Stimulated activated CD4-positive, alpha-beta T cell treated with anti-CD3 and anti-CD28 coated beads, TNF-alpha, amount 100 ng/mL, for 24 hours (primary cell): ENCODE results near the gene SLC25A21.
"Not testable (repeated sequence)": the region's sequence is repeated elsewhere in the genome, so short reads cannot be mapped to it uniquely, and the experiment has no call there.

ENCODE experiments used
- DNase-seq, 3 experiments: peaks; one replicate each; pipeline ENCODE4 v3.0.0-alpha.2; 2020; ENCODE audit warnings: low read depth in 3 of 3

Gene SLC25A21

GRCh38 chr14:36713960-36714703, 458.3 kb downstream of the SLC25A21 start:
- no peak for DNase-seq

GRCh38 chr14:36707570-36707969, 464.8 kb downstream of the SLC25A21 start:
- DNase-seq = no peak

- no peak for DNase-seq
Observed at GRCh38 chr14:36702474-36702873, 469.9 kb downstream of the SLC25A21 start.

- no peak for DNase-seq
Observed at GRCh38 chr14:36701132-36701531, 471.3 kb downstream of the SLC25A21 start.

DNA sequence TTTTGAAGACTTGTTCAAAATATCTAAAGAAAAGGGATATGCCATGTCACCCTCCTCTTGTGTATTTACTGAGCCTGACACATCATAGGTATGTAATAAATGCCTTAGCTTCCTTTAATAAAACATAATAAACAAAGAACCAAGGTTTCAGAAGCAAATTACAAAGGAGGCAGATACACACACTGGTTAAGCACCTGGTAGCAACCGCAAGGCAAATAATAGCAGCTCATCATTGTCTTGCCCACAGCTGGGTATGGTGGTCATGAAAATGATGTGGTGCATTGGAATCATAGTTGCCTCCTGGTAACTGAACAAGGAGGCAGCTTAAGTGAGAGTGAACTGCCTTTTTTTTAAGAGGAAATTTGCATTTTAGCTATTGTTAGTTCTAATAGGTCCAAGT, 471.8 kb downstream of the SLC25A21 start:
- no peak for DNase-seq

DNA sequence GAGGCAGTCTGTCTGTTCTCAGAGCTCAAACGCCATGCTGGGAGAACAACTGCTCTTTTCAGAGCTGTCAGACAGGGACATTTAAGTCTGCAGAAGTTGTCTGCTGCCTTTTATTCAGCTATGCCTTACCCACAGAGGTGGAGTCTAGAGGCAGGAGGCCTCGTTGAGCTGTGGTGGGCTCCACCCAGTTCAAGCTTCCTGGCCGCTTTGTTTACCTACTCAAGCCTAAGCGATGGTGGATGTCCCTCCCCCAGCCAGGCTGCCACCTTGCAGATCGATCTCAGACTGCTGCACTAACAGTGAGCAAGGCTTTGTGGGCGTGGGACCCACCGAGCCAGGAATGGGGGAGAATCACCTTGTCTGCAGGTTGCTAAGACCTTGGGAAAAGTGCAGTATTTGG, 473.0 kb downstream of the SLC25A21 start:
- not testable (repeated sequence) for DNase-seq

GRCh38 chr14:36690311-36691040, 481.9 kb downstream of the SLC25A21 start:
- DNase-seq = no peak

DNA sequence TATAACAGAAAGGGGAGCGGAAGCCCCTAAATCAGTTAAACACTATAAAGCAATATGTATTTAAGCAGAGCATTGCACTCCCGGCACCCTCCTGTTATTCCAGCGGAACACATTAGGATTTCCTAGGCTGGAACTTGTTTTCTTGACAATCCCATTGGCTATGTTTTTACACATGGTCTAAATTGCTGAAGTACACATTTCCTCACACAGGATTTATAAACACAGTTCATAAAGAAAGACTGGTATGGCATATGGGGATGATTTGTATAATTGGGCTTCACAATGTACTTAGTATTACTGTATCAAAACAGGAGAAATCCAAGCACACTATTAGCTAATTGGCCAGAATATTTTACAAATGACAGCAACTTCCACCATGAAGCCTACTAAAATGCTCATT, 487.5 kb downstream of the SLC25A21 start:
- no peak for DNase-seq

DNA sequence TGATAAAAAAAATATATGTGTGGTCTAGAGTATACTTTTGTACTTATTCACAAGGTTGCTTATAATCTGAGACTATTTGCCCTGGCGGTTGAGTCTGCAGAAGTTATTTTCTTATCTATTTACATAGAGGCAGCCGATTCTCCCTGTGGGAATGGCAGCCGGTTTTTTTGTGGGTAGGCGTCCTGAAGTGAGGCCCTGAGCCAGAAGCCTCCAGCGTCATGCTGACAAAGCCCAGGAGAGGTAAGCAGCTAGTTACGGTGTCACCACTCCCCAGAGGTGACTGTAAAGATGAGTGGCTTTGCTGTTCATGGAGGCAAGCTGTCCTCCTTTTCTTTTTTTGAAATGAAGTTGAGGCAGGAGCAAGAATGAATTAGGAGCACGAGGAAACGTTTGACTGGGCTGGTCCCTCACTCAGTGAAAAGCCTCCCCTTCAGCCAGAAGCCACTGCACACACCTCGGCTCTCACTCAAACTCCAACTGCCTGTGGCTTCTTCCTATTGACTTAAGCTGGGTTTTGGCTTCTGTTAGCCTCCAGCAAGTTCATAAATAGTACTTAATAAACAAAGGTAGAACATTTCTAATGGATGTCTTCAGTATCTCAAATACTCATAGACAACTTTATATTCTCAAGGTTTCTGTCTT, 489.2 kb downstream of the SLC25A21 start:
- DNase-seq = no peak

DNA sequence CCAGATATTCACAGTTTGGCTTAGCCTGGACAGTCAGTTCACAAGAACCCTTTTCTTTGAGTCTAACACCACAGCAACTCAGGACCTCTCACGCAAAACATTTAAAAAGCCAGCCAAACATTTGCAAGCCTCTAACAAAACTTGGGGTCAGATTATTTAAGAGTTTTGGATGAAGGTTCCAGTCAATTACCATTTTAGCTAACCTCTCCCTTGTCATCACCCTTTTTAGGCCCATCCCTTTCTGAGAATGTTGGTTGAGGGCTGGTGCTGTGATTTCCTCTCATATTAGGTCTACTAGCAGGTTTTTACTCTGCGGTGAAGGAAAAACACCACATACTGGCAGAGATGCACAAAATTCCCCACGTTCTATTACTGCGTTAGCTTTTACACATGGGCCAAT, 490.1 kb downstream of the SLC25A21 start:
- DNase-seq = no peak

- DNase-seq = no peak
Observed at GRCh38 chr14:36676236-36676635, 496.2 kb downstream of the SLC25A21 start.

DNA sequence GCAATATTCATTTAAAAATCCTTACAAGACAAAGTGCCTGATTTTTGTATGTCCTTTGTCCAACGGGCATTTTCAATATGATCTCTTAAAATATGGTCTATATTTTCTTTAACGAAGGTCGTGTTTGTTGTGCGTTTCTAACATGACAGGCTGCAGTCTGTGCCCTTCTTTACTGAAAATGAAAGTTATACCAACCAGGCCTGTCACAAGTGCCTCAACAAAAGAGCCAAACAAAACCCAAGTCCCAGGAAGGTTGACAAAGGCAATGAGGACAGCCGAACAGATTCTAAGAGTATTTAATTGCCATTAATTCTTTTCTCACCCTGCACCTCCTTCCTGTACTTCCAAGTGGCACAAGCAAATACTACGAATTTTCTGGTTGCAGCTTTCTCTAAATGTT, 496.8 kb downstream of the SLC25A21 start:
- DNase-seq = no peak

DNA sequence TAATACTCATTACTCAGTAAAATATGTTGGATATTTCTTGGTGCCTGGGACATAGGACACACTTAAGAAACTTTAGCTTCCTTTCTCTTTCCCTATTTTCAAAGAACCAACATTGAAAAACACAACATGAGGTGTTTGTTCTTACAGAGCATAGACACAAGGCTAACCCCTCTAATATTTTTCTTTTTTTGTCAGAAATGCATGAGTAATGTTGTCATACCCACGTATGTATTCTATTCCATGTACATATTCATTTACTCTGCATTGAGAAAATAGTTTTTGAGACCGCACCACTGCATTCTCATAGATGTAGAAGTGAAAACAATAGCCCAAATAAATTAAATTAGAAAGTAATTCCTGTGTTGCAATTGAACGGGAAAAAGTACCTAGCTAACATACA, 497.7 kb downstream of the SLC25A21 start:
- no peak for DNase-seq

GRCh38 chr14:36672095-36672494, 500.3 kb downstream of the SLC25A21 start:
- no peak for DNase-seq

GRCh38 chr14:36671149-36671548, 501.3 kb downstream of the SLC25A21 start:
- no peak for DNase-seq

DNA sequence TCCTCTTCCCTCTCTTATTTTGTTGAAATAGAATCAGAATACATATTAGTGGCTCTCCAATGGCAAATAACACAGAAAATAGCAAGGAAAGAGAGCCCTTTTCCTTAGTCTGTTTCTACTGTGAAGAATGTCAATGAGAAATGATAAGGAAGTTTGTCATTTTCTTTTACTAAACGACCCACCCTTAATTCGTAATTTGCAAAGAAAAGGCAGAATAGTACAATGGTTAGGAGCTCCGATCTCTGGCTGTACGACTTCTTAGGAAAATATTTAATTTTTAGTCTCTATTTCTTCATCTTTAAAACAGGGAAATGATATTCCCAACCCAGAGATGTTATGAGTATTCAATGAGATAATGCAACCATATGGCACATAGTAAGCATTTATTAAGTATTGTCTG, 504.7 kb downstream of the SLC25A21 start:
- no peak for DNase-seq

- no peak for DNase-seq
Observed at GRCh38 chr14:36666416-36667206, 505.8 kb downstream of the SLC25A21 start.

- no peak for DNase-seq
Observed at GRCh38 chr14:36665887-36666415, 506.5 kb downstream of the SLC25A21 start.

- DNase-seq = no peak
Observed at GRCh38 chr14:36664322-36665193, 507.8 kb downstream of the SLC25A21 start.

- DNase-seq = no peak
Observed at GRCh38 chr14:36663404-36664321, 508.7 kb downstream of the SLC25A21 start.
